HepG2 (cell line): ENCODE measurements around the gene FAM174C. TPM values are rescaled to one million over a fixed set of nuclear protein-coding genes. Genes with fewer than 3 reads are reported as not detected.

Experiments used
- AKAP8 ChIP-seq: sonication (generic); formaldehyde crosslinking; IDR thresholded peaks from 2 replicates; pipeline ENCODE4 v1.5.1; 2020; ENCODE audit warnings: mild to moderate bottlenecking, missing genetic modification reagents
- GZF1 ChIP-seq: sonication (generic); formaldehyde crosslinking; IDR thresholded peaks from 2 replicates; pipeline ENCODE4 v1.5.1; 2020; ENCODE audit warnings: mild to moderate bottlenecking, missing genetic modification reagents
- NR3C1 ChIP-seq: sonication (generic); formaldehyde crosslinking; IDR thresholded peaks from 2 replicates; pipeline ENCODE4 v1.4.0; 2020; ENCODE audit warnings: missing genetic modification reagents
- NRL ChIP-seq: sonication (generic); formaldehyde crosslinking; IDR thresholded peaks from 2 replicates; pipeline ENCODE4 v1.5.0; 2020; ENCODE audit warnings: missing genetic modification reagents, mild to moderate bottlenecking, moderate library complexity, borderline replicate concordance
- SAP130 ChIP-seq: IDR thresholded peaks from 2 replicates; pipeline ENCODE4 v1.6.1; 2016; ENCODE audit warnings: low read depth
- SMARCE1 ChIP-seq: fragments of 450-650 bp; IDR thresholded peaks from 2 replicates; pipeline ENCODE4 v1.6.1; 2017; ENCODE audit warnings: borderline replicate concordance
- SRSF4 ChIP-seq: fragments of 200-400 bp; formaldehyde crosslinking; IDR thresholded peaks from one replicate; pipeline ENCODE4 v1.6.1; 2018; ENCODE audit warnings: mild to moderate bottlenecking, low read depth, low read length, moderate library complexity; ENCODE audit not compliant: poor library complexity, severe bottlenecking
- TBL1XR1 ChIP-seq: fragments of 150-350 bp; IDR thresholded peaks from 2 replicates; pipeline ENCODE4 v1.6.1; 2014; ENCODE audit warnings: borderline replicate concordance, low read length; ENCODE audit not compliant: partially characterized antibody
- TEAD2 ChIP-seq: sonication (generic); formaldehyde crosslinking; IDR thresholded peaks from 2 replicates; pipeline ENCODE4 v1.9.0; 2021; ENCODE audit warnings: missing genetic modification reagents
- TRIM24 ChIP-seq: sonication (generic); formaldehyde crosslinking; IDR thresholded peaks from 2 replicates; pipeline ENCODE4 v1.8.0; 2022; ENCODE audit warnings: mild to moderate bottlenecking, missing genetic modification reagents
- ZFP90 ChIP-seq: sonication (generic); formaldehyde crosslinking; IDR thresholded peaks from 2 replicates; pipeline ENCODE4 v1.8.0; 2022; ENCODE audit warnings: missing genetic modification reagents, mild to moderate bottlenecking, inconsistent platforms, borderline replicate concordance
- ZFX ChIP-seq: sonication (generic); formaldehyde crosslinking; IDR thresholded peaks from 2 replicates; pipeline ENCODE4 v1.4.0; 2020; ENCODE audit warnings: mild to moderate bottlenecking, low read depth, missing genetic modification reagents, moderate library complexity
- ZGPAT ChIP-seq: IDR thresholded peaks from 2 replicates; pipeline ENCODE4 v1.6.1; 2016; ENCODE audit warnings: mild to moderate bottlenecking
- ZNF431 ChIP-seq: sonication (generic); formaldehyde crosslinking; IDR thresholded peaks from 2 replicates; pipeline ENCODE4 v1.9.0; 2022; ENCODE audit warnings: missing genetic modification reagents, low read depth, mild to moderate bottlenecking, borderline replicate concordance
- ZNF567 ChIP-seq: sonication (generic); formaldehyde crosslinking; IDR thresholded peaks from 2 replicates; pipeline ENCODE4 v1.8.1; 2023; ENCODE audit warnings: mild to moderate bottlenecking, missing genetic modification reagents, borderline replicate concordance
- ZNF792 ChIP-seq: IDR thresholded peaks from 2 replicates; pipeline ENCODE4 v1.6.1; 2016
- ZSCAN21 ChIP-seq: sonication (generic); formaldehyde crosslinking; IDR thresholded peaks from 2 replicates; pipeline ENCODE4 v1.8.0; 2022; ENCODE audit warnings: mild to moderate bottlenecking, missing genetic modification reagents, moderate library complexity, borderline replicate concordance
- polyA plus RNA-seq, 8 experiments: library from polyadenylated mRNA; depleted of rRNA in 3 of 8; stranded (reverse) in 7 of 8; unstranded in 1 of 8; fragments of >200 nt; fragmentation: Illumina TruSeq in 4 of 8; extraction: Trizol in 4 of 8; gene quantifications; 2 replicates each; pipeline versions ENCODE4 v1.2.1 to v1.2.3, GENCODE V29; 2011 to 2016; ENCODE audit warnings: low read depth in 4 of 8, missing spikeins in 1 of 8, mixed read lengths in 1 of 8; ENCODE audit not compliant: insufficient read depth in 1 of 8
- total RNA-seq, 5 experiments: library from RNA; depleted of rRNA; stranded (reverse); fragments of >200 nt; fragmentation: Illumina TruSeq; extraction: Trizol; gene quantifications; 2 replicates each; pipeline ENCODE4 v1.2.3, GENCODE V29; 2016; ENCODE audit warnings: low read depth in 1 of 5
- TF ChIP-seq, protein P1 (sequence below): sonication (generic); formaldehyde crosslinking; IDR thresholded peaks from 2 replicates; pipeline ENCODE4 v1.8.0; 2022; ENCODE audit warnings: mild to moderate bottlenecking, missing genetic modification reagents, moderate library complexity
- TF ChIP-seq, protein P2 (sequence below): sonication (generic); formaldehyde crosslinking; IDR thresholded peaks from 2 replicates; pipeline ENCODE4 v1.4.0; 2020; ENCODE audit warnings: missing genetic modification reagents, low read depth, mild to moderate bottlenecking, borderline replicate concordance
- TF ChIP-seq, protein P3 (sequence below): sonication (generic); formaldehyde crosslinking; IDR thresholded peaks from 2 replicates; pipeline ENCODE4 v1.8.1; 2023; ENCODE audit warnings: mild to moderate bottlenecking, missing genetic modification reagents
- TF ChIP-seq, protein P4 (sequence below): sonication (generic); formaldehyde crosslinking; IDR thresholded peaks from 2 replicates; pipeline ENCODE4 v1.5.1; 2020; ENCODE audit warnings: missing genetic modification reagents, mild to moderate bottlenecking, borderline replicate concordance
- TF ChIP-seq, protein P5 (sequence below): sonication (generic); formaldehyde crosslinking; IDR thresholded peaks from 2 replicates; pipeline ENCODE4 v1.5.0; 2020; ENCODE audit warnings: missing genetic modification reagents, mild to moderate bottlenecking, borderline replicate concordance

The FAM174C gene
- total and polyA plus RNA-seq, 2 of the 13 experiments (the other 11 are each of a cell fraction or from before 2014, with no cell fraction given) = 19.5 to 31.3 TPM

DNA sequence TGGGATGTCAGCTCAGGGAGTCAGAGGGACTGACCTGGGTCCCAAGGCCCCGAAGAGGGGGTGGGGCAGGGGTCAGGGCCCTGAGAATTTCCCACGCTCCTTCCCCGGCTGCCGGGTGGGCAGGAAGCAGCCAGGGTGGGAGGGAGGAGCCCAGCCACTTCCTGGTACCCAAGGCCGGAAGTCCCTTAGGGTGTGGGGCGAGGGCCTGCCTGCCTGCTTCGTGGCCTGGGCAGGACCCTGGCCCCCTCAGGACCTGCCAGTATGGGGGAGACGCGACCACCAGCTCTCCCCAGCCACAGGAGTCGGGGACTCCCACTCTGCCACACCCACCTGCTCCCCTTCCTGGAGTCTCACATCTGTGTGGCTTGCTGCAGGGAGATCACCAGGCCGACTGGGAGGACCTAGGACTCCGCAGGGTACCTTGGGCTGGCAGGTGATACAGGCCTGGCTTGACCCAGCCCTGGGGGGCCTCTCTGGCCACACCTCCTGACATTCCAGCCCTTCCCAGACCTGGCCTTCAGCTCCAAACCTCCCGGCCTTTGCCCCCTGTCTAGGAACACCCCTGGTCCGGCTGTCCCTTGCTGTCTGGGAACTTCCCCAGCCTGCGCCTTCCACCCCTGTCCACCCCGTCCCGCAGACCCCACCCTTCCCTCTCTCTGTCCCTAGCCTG, 16.0 kb upstream of the FAM174C start (continued):
- TF ChIP-seq SAP130 (CRISPR knock-in tag) (peak; percentile 83), TRIM24 (CRISPR knock-in tag) (no peak), ZNF567 (peak; percentile 55; the same call in 1 of the 2 replicates), ZFX (CRISPR knock-in tag) (peak; percentile 93), SMARCE1 (no peak), GZF1 (CRISPR knock-in tag) (0 out of 2 replicates have a peak, but pooled peaks have one; percentile 69), ZGPAT (CRISPR knock-in tag) (peak; percentile 97), NR3C1 (CRISPR knock-in tag) (no peak), ZNF792 (CRISPR knock-in tag) (peak; percentile 97; the same call in 1 of the 2 replicates), SRSF4 (peak; percentile 83), AKAP8 (CRISPR knock-in tag) (peak; percentile 98), NRL (CRISPR knock-in tag) (peak; percentile 95), TBL1XR1 (peak; percentile 13), ZFP90 (CRISPR knock-in tag) (no peak), ZSCAN21 (CRISPR knock-in tag) (peak; percentile 95; the same call in 1 of the 2 replicates), TEAD2 (CRISPR knock-in tag) (0 out of 2 replicates have a peak, but pooled peaks have one; percentile 40), ZNF431 (CRISPR knock-in tag) (peak; percentile 97)
- TF ChIP-seq, protein P1, sequence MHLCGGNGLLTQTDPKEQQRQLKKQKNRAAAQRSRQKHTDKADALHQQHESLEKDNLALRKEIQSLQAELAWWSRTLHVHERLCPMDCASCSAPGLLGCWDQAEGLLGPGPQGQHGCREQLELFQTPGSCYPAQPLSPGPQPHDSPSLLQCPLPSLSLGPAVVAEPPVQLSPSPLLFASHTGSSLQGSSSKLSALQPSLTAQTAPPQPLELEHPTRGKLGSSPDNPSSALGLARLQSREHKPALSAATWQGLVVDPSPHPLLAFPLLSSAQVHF (CRISPR knock-in tag) = no peak
- TF ChIP-seq, protein P2, sequence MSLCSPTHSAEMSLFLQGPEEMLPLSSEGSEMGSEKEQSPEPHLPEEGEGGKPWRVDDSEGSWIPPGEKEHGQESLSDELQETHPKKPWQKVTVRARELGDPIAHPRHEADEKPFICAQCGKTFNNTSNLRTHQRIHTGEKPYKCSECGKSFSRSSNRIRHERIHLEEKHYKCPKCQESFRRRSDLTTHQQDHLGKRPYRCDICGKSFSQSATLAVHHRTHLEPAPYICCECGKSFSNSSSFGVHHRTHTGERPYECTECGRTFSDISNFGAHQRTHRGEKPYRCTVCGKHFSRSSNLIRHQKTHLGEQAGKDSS (CRISPR knock-in tag) = peak; percentile 78
- TF ChIP-seq, protein P3, sequence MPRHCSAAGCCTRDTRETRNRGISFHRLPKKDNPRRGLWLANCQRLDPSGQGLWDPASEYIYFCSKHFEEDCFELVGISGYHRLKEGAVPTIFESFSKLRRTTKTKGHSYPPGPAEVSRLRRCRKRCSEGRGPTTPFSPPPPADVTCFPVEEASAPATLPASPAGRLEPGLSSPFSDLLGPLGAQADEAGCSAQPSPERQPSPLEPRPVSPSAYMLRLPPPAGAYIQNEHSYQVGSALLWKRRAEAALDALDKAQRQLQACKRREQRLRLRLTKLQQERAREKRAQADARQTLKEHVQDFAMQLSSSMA (CRISPR knock-in tag) = peak; percentile 78; the same call in 1 of the 2 replicates
- TF ChIP-seq, protein P4, sequence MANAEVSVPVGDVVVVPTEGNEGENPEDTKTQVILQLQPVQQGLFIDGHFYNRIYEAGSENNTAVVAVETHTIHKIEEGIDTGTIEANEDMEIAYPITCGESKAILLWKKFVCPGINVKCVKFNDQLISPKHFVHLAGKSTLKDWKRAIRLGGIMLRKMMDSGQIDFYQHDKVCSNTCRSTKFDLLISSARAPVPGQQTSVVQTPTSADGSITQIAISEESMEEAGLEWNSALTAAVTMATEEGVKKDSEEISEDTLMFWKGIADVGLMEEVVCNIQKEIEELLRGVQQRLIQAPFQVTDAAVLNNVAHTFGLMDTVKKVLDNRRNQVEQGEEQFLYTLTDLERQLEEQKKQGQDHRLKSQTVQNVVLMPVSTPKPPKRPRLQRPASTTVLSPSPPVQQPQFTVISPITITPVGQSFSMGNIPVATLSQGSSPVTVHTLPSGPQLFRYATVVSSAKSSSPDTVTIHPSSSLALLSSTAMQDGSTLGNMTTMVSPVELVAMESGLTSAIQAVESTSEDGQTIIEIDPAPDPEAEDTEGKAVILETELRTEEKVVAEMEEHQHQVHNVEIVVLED (CRISPR knock-in tag) = 0 out of 2 replicates have a peak, but pooled peaks have one; percentile 54
- TF ChIP-seq, protein P5, sequence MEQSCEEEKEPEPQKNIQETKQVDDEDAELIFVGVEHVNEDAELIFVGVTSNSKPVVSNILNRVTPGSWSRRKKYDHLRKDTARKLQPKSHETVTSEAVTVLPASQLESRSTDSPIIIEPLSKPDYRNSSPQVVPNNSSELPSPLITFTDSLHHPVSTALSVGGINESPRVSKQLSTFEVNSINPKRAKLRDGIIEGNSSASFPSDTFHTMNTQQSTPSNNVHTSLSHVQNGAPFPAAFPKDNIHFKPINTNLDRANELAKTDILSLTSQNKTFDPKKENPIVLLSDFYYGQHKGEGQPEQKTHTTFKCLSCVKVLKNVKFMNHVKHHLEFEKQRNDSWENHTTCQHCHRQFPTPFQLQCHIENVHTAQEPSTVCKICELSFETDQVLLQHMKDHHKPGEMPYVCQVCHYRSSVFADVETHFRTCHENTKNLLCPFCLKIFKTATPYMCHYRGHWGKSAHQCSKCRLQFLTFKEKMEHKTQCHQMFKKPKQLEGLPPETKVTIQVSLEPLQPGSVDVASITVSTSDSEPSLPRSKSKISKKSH (CRISPR knock-in tag) = peak; percentile 94
